Hematopoietic multipotent progenitor cell treated with erythropoietin and hydrocortisone succinate and interleukin-3 and kit ligand, for 15 days (in vitro differentiated cells): ENCODE data around the gene DNAH1.
"Not testable (repeated sequence)": the region's sequence is repeated elsewhere in the genome, so short reads cannot be mapped to it uniquely, and the experiment has no call there.

ENCODE experiments used
- DNase-seq: peaks from one replicate; pipeline ENCODE4 v3.0.0-alpha.2; 2015; ENCODE audit warnings: low spot score

The DNAH1 gene

DNA sequence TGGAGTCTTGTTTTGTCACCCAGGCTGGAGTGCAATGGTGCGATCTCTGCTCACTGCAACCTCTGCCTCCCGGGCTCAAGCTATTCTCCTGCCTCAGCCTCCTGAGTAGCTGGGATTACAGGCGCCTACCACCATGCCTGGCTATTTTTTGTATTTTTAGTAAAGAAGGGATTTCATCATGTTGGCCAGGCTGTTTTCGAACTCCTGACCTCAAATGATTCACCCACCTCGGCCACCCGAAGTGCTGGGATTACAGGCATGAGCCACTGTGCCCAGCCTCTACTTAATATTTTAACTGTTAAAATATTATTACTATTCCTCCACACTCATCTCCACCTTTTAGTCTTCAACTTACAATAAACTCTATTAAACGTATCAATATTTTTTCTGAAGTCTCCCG, 22.0 kb downstream of the DNAH1 start:
- not testable (repeated sequence) for DNase-seq

DNA sequence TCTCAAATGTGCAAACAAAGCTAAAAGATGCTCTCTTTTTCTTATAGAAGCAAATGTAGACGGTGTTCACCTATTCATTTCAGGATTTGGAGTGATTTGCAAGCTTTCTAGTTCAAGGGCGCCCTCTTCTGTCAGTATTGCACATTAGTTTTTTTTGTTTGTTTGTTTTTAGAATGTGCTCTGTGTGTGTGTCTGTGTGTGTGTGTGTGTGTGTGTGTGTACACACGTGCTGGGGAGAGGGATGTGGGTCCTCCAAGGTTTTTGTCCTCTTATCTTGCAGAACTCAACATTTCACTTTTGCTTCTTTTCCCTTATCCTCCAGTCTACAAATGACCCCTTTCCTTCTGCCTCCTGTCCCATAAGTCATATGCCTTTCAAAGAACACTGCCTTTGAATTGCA, 23.5 kb downstream of the DNAH1 start:
- peak; percentile 80 for DNase-seq

DNA sequence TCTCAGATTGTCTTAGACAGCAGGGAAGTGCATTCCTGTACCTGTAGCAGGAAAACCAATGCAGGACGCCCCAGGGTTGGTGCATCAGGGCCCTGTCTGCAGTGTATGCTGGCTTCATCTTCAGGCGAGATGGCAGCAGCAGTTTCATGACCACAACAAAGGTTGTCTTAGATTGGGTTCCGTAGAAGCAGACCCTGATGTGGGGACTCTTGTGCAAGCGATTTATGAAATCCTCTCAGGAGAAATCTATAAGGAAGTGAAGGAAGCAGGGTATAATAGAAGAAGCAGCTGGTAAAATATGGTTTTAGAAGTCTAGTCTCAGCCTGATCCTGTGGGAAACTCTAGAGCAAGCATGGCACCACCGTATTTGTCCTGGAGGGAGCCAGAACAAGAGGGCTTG, 25.0 kb downstream of the DNAH1 start:
- DNase-seq, result no peak

DNA sequence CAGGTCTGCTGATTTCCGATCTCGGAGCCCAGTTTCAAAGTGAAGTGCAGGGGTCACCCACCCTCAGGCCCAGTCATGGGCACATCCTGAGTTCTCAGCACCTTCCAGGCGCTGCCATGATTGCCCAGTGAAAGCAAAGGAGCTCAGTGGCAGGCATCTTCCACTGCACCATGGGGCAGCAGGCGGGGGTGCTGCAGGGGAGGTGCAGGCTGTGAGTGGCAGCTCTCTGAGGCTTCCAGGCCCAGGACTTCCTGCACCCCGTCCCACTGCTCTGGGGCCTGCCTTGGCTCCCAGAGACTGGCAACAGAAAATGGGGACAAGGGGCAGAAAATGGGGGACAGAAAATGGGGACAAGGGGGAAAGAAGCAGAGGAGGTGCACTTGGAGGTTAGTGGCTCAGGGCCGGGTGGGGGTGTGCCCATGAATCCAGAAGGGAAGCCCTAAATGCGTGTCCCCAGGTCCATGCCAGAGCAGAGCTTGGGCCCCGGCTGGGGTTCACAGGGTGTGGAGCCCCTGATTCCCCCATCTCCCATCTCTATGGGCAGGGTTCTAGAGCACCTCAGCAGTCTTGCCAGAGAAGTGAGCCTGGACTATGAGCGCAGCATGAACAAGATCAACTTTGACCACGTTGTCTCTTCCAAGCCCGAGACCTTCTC, 28.0 kb downstream of the DNAH1 start:
- no peak for DNase-seq

DNA sequence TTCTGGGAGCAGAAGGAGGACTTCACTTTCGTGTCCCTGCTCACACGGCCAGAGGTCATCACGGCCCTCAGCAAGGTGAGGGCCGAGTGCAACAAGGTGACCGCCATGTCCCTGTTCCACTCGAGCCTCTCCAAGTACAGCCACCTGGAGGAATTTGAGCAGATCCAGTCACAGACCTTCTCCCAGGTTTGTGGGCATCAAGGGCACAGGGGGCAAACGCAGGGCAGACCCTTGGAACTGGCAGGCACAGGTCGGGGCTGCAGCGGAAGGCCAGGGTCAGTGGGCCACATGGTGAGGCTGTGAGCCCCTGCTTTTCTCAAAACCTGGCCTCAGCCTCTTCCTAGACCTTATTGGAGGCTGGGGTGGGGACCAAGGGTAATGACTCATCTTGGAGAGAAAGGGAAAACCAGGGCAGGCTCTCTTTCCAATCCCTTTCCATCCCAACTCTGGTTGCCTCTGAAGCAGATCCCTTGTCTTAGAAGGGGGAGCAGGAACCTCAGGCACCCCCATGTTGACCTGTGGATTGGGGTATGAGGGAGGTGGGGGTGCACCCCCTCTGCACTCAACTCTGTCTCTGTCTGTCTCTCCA, 29.5 kb downstream of the DNAH1 start:
- DNase-seq, result no peak

DNA sequence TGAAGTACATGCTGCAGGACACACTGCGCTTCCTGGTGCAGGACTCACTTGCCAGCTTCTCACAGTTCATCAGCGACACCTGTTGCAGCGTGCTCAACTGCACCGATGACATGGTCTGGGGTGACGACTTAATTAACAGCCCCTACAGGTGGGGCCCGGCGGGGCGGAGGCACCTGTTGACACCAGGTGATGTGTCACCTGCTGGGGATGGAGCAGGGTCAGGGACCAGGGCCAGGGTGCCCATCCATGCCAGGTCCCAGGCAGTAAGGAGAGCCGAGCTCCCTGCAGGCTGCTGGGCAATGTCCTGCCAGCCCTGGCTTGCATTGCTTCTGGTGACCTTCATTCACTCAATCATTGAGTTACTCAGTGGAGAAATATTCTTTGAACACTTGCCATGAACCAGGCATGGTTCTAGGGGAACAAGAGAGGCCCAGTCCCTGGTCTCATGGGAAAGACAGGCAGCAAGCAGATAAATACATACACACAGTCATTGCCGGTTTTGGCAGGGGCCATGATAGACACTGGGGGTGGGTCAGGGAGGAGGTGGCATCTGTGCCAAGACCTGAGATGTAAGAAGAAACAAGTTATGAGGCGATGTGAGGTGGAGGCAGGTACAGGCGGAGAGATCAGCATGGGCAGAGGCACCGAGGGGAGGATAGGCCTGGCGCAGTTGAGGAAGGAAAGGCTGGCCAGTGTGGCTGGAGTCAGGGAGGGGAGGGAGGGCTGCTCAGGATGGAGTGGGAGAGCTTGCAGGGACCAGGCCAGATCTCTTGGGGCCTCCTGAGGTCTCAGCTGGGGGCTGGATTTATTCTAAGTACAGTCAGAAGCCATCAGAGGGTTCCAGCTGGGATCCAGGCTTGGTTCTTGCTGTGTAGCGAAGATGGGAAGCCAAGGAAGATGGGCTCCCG, 30.8 kb downstream of the DNAH1 start:
- DNase-seq, result no peak

DNA sequence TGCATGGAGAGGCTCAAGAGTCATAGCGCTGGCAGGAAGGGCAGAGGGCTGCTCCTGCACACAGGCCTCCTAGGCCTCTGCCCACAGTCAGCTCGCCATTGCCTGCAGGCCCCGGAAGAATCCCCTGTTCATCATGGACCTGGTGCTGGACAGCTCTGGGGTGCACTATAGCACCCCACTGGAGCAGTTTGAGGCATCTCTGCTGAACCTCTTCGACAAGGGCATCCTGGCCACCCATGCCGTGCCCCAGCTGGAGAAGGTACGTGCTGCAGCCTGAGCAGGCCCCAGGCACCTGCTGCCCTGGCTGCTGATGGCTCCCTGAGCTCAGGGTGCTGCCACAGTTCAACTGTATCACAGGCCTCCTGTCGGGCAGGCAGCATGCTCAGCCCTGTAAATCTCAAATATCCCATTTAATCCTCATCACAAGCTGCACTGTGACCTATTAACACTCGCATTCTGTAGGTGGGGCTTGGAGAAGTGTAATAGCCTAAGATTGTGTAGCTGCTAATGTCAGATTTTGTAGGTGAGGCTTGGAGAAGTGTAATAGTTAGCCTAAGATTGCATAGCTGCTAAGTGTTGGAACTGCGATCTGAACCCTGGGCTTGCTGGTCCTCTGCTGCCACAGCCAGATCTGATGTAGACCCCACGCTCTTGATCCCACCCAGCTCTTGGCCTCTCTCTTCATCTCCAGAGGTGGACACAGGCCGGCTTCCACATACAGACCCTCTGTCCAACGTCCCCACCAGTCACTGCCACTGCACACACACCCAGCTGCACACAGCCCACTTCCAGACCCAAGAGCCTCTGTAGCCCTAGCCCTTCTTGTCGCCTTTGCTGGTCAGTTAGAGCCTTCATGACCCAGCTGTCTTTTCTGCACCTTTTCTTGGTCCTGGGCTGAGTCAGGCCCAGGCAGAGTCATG, 31.9 kb downstream of the DNAH1 start:
- no peak for DNase-seq

DNA sequence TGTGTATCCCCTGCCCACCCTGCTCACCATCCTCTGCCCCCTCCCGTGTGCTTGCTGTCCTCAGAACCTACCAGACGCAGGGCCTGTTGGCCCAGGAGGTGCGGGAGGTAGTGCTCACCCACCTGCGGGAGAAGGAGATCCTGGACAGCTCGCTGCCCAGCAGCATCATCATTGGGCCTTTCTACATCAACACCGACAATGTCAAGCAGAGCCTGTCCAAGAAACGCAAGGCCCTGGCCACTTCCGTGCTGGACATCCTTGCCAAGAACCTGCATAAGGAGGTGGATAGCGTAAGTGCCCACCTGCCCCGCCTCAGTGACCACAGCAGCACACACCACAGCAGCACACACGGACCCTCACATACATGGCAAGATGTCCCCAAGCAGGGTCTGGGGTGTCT, 33.0 kb downstream of the DNAH1 start:
- DNase-seq, result no peak

DNA sequence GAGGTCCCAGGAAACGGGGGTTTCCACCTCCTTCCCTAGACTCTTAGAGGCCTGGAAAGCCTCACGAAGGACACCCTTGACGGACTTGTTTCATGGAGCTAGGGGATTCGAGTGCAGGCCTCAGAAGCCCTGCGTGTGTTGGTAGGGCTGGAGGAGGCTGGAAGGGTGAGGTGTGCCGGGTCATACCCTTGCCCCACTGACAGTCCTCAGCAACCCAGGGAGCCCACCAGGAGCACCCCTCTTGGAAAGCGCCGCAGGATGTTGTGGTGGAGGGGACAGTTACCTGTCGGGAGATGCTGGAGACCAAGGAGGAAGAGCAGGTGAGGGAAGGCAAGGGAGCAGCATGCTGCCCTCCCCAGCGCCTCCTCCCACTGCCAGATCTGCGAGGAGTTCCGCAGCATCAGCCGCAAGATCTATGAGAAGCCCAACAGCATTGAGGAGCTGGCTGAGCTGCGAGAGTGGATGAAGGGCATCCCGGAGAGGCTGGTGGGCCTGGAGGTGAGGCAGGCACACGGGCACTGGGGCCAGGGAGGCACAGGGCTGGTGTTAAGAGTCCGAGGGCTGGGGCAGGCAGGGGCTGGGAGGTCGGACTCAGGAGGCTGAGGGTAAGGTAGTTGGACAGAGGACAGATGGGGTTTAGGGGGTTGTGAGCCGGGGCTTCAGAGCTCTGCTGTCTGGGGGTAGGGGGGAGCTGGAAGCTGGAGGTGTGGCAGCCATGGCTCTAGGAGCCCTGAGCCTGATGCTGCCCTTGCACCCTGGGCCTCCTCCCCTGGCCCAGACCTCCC, 33.7 kb downstream of the DNAH1 start:
- no peak for DNase-seq

DNA sequence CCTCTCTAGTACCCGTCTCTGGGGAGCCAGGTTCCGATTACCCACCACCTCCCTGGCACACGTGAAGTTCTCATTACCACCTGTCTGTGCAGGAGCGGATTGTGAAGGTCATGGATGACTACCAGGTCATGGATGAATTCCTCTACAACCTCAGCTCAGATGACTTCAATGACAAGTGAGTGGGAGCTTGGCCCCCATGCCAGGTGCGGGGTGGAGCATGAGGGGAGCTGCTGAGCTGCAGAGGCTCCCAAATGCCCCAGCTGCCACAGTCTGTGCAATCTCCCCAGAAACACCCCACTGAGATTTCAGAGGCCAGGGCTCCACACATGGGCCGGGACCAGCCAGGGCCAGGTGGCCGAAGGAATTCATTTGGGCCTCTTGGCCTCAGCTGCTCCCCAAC, 34.3 kb downstream of the DNAH1 start:
- no peak for DNase-seq

DNA sequence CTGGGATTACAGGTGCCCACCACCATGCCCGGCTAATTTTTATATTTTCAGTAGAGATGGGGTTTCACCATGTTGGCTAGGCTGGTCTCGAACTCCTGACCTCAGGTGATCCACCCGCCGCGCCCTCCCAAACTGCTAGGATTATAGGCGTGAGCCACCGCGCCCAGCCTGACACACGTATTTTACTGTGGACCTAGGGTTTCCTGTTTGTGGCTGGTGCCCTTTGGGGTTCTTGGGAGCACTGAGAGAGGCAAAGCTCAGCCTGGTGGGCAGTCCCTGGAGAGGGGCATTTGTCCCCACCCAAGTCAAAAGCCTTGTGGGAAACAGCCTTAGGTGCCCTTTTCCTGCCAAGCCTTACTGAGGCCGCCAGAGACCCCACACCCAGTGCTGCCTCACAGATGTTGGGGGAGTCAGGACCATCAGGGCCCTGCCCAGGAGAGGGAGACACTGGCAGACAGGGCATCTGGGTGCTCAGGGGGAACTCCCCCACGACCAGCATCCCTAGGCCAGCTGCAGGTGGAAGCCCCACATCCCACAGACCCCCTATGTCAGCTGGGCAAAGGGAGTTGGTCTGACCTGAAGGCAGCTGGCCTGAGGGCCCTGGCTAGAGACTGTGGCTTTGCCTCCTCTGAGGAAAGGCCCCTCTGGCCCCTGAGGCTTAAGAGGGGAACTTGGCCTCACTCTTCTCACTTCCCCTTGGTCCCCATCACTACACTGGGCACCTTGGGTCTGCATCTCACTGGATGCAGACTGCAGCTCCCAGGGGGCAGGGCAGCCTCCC, 35.1 kb downstream of the DNAH1 start:
- DNase-seq, result no peak

DNA sequence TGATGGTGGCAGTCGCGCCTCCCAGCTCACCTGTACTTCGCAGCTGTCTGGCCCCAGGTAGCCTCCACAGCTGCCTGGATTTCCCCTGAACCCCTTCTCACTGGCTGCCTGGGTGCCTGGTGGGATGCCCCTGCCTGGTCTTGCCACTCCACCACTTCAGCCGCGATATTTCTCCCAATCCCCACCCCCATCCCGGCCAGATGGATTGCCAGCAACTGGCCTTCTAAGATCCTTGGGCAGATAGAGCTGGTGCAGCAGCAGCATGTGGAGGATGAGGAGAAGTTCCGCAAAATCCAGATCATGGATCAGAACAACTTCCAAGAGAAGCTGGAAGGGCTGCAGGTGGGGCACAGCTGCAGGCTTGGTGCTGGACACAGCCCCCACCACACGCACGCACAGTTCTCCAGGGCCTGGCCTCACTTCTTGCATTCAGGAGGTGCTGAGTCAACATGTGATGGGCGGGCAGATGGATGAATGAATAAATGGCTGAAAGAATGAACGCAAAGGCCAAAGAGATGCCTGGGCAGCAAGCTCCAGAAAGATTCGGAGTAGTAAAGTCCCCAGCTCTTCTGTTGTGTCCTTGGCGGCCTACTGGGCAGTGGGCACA, 35.7 kb downstream of the DNAH1 start:
- DNase-seq, result no peak

DNA sequence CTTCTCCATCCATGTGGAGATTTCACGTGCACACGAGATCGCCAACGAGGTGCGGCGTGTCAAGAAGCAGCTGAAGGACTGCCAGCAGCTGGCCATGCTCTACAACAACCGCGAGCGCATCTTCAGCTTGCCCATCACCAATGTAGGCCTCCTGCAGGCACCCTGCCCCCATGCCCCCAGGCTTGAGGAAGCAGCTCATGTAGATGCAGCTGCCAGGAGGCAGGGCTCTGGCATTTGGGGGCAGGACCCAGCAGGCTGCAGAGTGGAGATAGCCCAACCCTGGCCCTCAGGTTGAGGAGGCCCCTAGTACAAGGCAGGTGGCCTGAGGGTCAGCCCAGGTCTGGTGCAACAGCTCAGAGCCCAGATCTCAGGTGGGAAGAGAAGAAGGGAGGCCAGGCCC, 36.4 kb downstream of the DNAH1 start:
- DNase-seq, result no peak

DNA sequence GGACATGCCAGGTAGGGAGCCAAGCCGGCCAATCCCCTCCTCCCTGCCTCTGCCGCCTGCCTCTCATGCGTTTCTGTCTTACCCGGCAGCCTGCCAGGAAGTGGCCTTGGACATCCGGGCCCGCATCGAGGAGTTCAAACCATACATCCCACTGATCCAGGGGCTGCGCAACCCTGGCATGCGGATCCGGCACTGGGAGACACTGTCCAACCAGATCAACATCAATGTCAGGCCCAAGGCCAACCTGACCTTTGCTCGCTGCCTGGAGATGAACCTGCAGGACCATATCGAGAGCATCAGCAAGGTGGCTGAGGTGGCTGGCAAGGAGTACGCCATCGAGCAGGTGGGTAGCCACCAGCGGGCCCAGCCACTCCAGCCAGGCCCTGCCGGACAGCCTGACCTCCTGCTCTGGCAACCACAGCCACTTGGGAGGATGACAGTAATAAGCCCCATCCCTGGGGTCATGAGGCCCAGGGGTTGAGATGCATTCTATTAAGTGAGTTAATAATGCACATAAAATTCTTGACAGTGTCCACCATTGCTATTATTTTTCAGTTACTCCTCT, 37.3 kb downstream of the DNAH1 start:
- DNase-seq, result no peak

DNA sequence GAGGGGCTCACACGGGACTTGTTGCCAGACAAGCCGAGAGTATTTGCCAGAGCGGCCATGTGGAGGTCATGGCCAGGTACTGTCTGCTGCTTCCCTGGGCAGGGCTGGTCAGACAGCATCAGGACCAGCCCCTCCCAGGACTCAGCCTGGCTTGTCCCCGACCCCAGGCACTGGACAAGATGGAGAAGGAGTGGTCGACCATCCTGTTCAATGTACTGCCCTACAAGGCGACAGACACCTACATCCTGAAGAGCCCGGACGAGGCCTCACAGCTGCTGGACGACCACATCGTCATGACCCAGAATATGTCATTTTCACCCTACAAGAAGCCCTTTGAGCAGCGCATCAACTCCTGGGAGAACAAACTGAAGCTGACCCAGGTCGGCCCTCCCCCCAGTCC, 38.6 kb downstream of the DNAH1 start:
- DNase-seq, result no peak

DNA sequence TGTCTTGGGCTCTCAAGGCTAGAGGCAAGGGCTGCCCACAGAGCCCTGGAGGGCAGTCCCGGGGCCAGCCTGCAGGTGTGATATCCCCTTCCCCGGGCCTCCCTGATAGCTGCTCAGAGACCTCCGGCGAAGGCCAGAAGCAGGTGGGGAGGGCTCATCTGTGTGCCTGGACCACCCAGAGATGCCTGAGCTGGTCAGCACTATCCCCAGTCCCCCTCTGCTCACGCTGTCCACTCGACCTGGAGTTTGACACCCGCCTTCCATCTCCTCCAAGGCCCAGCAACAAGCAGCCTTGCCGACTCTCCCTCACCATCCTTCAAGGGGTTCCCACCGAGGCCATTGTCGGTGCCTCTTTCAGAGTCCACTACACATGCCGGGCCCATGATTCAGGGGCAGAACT, 39.4 kb downstream of the DNAH1 start:
- DNase-seq, result no peak

DNA sequence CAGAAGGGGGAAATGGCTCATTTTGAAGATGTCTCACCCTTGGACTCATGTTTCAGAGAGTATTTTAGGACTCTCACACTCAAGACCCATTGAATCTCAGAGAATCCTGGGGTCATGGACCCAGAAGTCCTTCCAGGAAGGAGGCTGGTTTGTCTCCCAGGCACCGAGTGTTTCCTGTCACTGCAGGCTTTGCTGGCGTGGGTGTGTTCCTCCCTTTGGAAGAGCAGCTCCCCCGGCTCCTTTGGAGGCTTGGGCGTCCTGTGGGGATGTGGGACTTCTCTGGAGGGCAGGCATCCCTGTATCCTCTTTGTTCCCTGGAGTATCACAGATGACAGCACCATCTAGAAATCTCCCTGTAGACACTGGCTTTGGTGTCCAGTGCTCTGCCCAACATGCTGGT, 40.0 kb downstream of the DNAH1 start:
- DNase-seq, result no peak

DNA sequence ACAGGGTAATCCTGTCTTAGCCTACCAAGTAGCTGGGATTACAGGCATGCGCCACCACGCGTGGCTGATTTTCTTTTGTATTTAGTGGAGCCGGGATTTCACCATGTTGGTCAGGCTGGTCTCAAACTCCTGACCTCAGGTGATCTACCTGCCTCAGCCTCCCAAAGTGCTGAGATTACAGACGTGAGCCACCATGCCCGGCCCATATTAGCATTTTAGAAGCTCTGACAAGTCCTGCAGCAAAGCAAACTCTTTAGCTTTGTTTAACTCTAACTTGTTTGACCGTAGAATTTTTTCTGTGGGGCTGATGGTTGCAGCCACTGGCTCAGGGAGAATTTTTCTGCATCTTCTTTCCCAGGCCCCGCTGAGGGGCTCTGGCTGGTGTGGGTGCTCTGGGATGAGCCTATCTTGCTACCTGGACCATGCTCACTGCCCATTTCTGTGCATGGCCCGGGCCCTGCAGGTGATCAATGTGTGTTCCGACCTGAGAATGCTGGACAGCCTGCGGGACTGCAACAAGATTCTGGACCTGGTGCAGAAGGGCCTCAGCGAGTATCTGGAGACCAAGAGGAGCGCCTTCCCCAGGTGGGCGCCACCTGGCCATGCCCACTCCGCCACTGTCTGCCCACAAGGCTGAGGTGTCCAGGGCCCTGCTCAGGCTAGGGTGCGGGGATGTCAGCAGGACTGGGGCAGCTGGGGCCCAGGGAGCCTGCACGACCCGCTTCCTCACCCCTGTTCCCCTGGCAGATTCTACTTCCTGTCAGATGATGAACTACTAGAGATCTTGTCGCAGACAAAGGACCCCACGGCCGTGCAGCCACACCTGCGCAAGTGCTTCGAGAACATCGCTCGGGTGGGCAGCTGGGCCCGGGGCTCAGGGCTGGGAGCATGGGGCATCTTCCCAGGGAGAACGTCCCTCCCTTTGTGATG, 41.3 kb downstream of the DNAH1 start:
- DNase-seq, result no peak
